CD4-positive, alpha-beta T cell (primary cell): Measurements from ENCODE around the gene SAP130. TPM values are rescaled to one million over a fixed set of nuclear protein-coding genes. Genes with fewer than 3 reads are reported as not detected.

Source experiments
- ATAC-seq: fragments of 200-7000 bp; cut with Tn5 transposase; one replicate; pipeline ENCODE4 v1.10.0; 2022; ENCODE audit warnings: mild to moderate bottlenecking; ENCODE audit not compliant: poor library complexity
- CTCF ChIA-PET: fragments of 350-600 bp; sonication (Branson Sonifier 250); formaldehyde crosslinking; loops from one replicate; lab custom pipeline; 2021; ENCODE audit warnings: antibody characterized with exemption, inconsistent platforms; lab: Charles Lee
- POLR2A ChIA-PET: fragments of 350-600 bp; sonication (Branson Sonifier 250); formaldehyde crosslinking; loops from one replicate; lab custom pipeline; 2021; ENCODE audit warnings: antibody characterized with exemption, inconsistent platforms; lab: Charles Lee
- DNase-seq, 14 experiments: peaks; one replicate each; pipeline ENCODE4 v3.0.0-alpha.2; 2013 to 2020; ENCODE audit warnings: mixed read lengths in 2 of 14
- H3K27ac ChIP-seq, 2 donors: one replicate each; pipeline versions ENCODE4 v1.5.1 to v1.7.0; 2013; ENCODE audit warnings: low read length in 2 of 2, low read depth in 1 of 2, mild to moderate bottlenecking in 1 of 2
- H3K27me3 ChIP-seq, 2 experiments: 1 replicate in 1 of 2; 2 replicates in 1 of 2; pipeline versions ENCODE4 v1.6.1 to v1.7.0; 2013; ENCODE audit warnings: low read length in 2 of 2, control low read depth in 1 of 2, mild to moderate bottlenecking in 1 of 2, moderate library complexity in 1 of 2; ENCODE audit not compliant: insufficient read depth in 2 of 2, control insufficient read depth in 1 of 2
- H3K36me3 ChIP-seq: one replicate; pipeline ENCODE4 v1.6.1; 2013; ENCODE audit warnings: low read length, control low read depth; ENCODE audit not compliant: insufficient read depth
- H3K4me1 ChIP-seq: one replicate; pipeline ENCODE4 v1.6.1; 2013; ENCODE audit warnings: low read length, control low read depth; ENCODE audit not compliant: insufficient read depth
- H3K4me3 ChIP-seq: one replicate; pipeline ENCODE4 v1.5.1; 2013; ENCODE audit warnings: mild to moderate bottlenecking, low read length, moderate library complexity
- H3K9me3 ChIP-seq, 2 experiments: 1 replicate in 1 of 2; 2 replicates in 1 of 2; pipeline versions ENCODE4 v1.6.1 to v1.7.0; 2013; ENCODE audit warnings: low read length in 2 of 2, mild to moderate bottlenecking in 2 of 2, control low read depth in 1 of 2, moderate library complexity in 1 of 2; ENCODE audit not compliant: control insufficient read depth in 1 of 2, insufficient read depth in 1 of 2
- H3K27ac Mint-ChIP-seq: one replicate; pipeline ENCODE4 v1.8.0; 2020; ENCODE audit warnings: mixed read lengths
- H3K27me3 Mint-ChIP-seq: one replicate; pipeline ENCODE4 v1.8.0; 2021; ENCODE audit warnings: mixed read lengths
- H3K36me3 Mint-ChIP-seq: one replicate; pipeline ENCODE4 v1.8.0; 2021; ENCODE audit warnings: low read depth, mixed read lengths
- H3K4me1 Mint-ChIP-seq: one replicate; pipeline ENCODE4 v1.8.0; 2021; ENCODE audit warnings: low read depth, mixed read lengths
- H3K4me3 Mint-ChIP-seq: one replicate; pipeline ENCODE4 v1.8.0; 2020; ENCODE audit warnings: mild to moderate bottlenecking, mixed read lengths
- H3K9me3 Mint-ChIP-seq: one replicate; pipeline ENCODE4 v1.8.0; 2020; ENCODE audit warnings: mixed read lengths
- intact Hi-C, 2 experiments: fragments of 100-400 bp; cut with DNase I in 1 of 2; cut with micrococcal nuclease in 1 of 2; formaldehyde crosslinking; loops; one replicate each; pipeline versions ENCODE4 v1.15.1 to v1.9.0; 2023 to 2025; cut with DNase I, micrococcal nuclease
- total RNA-seq, 174 experiments: library from RNA in 2 of 174; stranded (reverse) in 2 of 174; gene quantifications; one replicate each; pipeline ENCODE4 v1.2.3 and lab custom pipeline; 2021 to 2026
- TF ChIP-seq, protein P1 (sequence below): fragments of 200-600 bp; IDR thresholded peaks from one replicate; pipeline ENCODE4 v1.8.0; 2022; ENCODE audit warnings: antibody characterized with exemption, mild to moderate bottlenecking

SAP130 gene
- total RNA-seq, 2 experiments from 2014 or later = 19.2 to 21.0 TPM

- H3K9me3 ChIP-seq = no peaks in the 10 kb centered on the region
- Mint-ChIP-seq H3K4me3 (no peak overlapping the region), H3K36me3 (no peaks in the 10 kb centered on the region), H3K4me1 (no peaks in the 10 kb centered on the region), H3K27me3 (no peaks in the 10 kb centered on the region), H3K27ac (no peak overlapping the region), H3K9me3 (no peaks in the 10 kb centered on the region)
- ChIA-PET POLR2A (no interaction called here), CTCF (no interaction called here)
- H3K27ac ChIP-seq = no peak overlapping the region
- ATAC-seq = no peak
- DNase-seq = no peak
- H3K4me3 ChIP-seq = no peak overlapping the region
- H3K27me3 ChIP-seq = no peaks in the 10 kb centered on the region
- H3K4me1 ChIP-seq = no peaks in the 10 kb centered on the region
- intact Hi-C loops = no loop called here
- TF ChIP-seq, protein P1, sequence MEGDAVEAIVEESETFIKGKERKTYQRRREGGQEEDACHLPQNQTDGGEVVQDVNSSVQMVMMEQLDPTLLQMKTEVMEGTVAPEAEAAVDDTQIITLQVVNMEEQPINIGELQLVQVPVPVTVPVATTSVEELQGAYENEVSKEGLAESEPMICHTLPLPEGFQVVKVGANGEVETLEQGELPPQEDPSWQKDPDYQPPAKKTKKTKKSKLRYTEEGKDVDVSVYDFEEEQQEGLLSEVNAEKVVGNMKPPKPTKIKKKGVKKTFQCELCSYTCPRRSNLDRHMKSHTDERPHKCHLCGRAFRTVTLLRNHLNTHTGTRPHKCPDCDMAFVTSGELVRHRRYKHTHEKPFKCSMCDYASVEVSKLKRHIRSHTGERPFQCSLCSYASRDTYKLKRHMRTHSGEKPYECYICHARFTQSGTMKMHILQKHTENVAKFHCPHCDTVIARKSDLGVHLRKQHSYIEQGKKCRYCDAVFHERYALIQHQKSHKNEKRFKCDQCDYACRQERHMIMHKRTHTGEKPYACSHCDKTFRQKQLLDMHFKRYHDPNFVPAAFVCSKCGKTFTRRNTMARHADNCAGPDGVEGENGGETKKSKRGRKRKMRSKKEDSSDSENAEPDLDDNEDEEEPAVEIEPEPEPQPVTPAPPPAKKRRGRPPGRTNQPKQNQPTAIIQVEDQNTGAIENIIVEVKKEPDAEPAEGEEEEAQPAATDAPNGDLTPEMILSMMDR = no peak
- H3K36me3 ChIP-seq = no peaks in the 10 kb centered on the region
Observed at GRCh38 chr2:128073278-128073677, 45.4 kb upstream of the SAP130 start.

DNA sequence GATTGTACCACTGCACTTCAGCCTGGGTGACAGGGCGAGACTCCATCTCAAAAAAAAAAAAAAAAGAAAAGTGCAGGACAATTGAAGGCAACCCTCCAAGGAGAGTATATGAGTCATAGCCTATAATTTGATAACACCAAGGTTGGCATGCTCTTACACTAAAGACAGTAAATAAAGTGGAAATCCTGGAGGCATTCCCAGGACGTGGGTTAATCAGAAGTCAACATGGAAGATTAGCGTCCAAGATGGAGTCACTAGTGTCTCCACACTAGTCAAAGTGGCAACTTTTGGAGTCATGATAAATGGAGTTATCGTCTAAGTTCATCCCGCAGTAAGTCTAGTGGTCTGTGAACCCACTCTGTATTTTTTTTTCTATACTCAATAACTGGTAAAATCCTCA is 41.9 kb upstream of the SAP130 start:
- TF ChIP-seq, protein P1 = no peak
- Histone ChIP-seq H3K36me3 (no peaks in the 10 kb centered on the region), H3K27ac (no peak overlapping the region), H3K4me1 (no peaks in the 10 kb centered on the region), H3K9me3 (no peaks in the 10 kb centered on the region), H3K4me3 (no peak overlapping the region), H3K27me3 (no peaks in the 10 kb centered on the region)
- intact Hi-C loops = no loop called here
- no peak for ATAC-seq
- Mint-ChIP-seq H3K36me3 (no peaks in the 10 kb centered on the region), H3K4me3 (no peak overlapping the region), H3K27ac (no peak overlapping the region), H3K9me3 (no peaks in the 10 kb centered on the region), H3K4me1 (no peaks in the 10 kb centered on the region), H3K27me3 (no peaks in the 10 kb centered on the region)
- CTCF ChIA-PET = no interaction called here
- POLR2A ChIA-PET = no interaction called here
- no peak for DNase-seq

GRCh38 chr2:128064353-128064752 is 36.5 kb upstream of the SAP130 start:
- no peaks in the 10 kb centered on the region for H3K36me3 ChIP-seq
- Mint-ChIP-seq H3K27ac (no peak overlapping the region), H3K4me3 (no peak overlapping the region), H3K36me3 (no peaks in the 10 kb centered on the region), H3K27me3 (no peaks in the 10 kb centered on the region), H3K9me3 (no peaks in the 10 kb centered on the region), H3K4me1 (no peaks in the 10 kb centered on the region)
- TF ChIP-seq, protein P1 = no peak
- no peaks in the 10 kb centered on the region for H3K4me1 ChIP-seq
- no peak for DNase-seq
- ChIA-PET CTCF (no interaction called here), POLR2A (no interaction called here)
- no peaks in the 10 kb centered on the region for H3K27me3 ChIP-seq
- H3K9me3 ChIP-seq = no peaks in the 10 kb centered on the region
- intact Hi-C loops = no loop called here
- no peak for ATAC-seq
- no peak overlapping the region for H3K27ac ChIP-seq
- no peak overlapping the region for H3K4me3 ChIP-seq
